Stomach (tissue), 9 donors: ENCODE measurements around the gene PRRX2. TPM values are rescaled to one million over a fixed set of nuclear protein-coding genes. Genes with fewer than 3 reads are reported as not detected.

Experiments used
- DNase-seq, 2 donors: peaks; one replicate each; pipeline versions ENCODE4 v3.0.0 to v3.0.0-alpha.2; 2013 to 2019
- H3K27ac ChIP-seq, 5 donors: fragments of 200-600 bp in 4 of 5; sonication (generic) in 4 of 5; one replicate each; pipeline ENCODE4 v1.5.1; 2013 to 2019; ENCODE audit warnings: mild to moderate bottlenecking in 1 of 5, moderate library complexity in 1 of 5
- H3K27me3 ChIP-seq, 3 donors: fragments of 200-600 bp; sonication (generic); one replicate each; pipeline ENCODE4 v1.5.1; 2017 to 2019; ENCODE audit warnings: mixed run types in 1 of 3
- H3K36me3 ChIP-seq, 4 donors: fragments of 200-600 bp; sonication (generic); 1 replicate in 3 of 4; 2 replicates in 1 of 4; pipeline ENCODE4 v1.5.1; 2016 to 2019
- H3K4me1 ChIP-seq, 4 donors: fragments of 200-600 bp; sonication (generic); one replicate each; pipeline ENCODE4 v1.5.1; 2016 to 2019
- H3K4me3 ChIP-seq, 4 donors: fragments of 200-600 bp; sonication (generic) in 3 of 4; one replicate each; pipeline ENCODE4 v1.5.1; 2016 to 2019; ENCODE audit warnings: mild to moderate bottlenecking in 1 of 4
- H3K9me3 ChIP-seq, 4 donors: fragments of 200-600 bp; sonication (generic); one replicate each; pipeline ENCODE4 v1.5.1; 2016 to 2019
- EP300 ChIP-seq: sonication (generic); formaldehyde crosslinking; IDR thresholded peaks from one replicate; pipeline ENCODE4 v1.6.1; 2017; ENCODE audit warnings: antibody characterized with exemption
- POLR2A ChIP-seq, 4 donors: fragments of 450-650 bp; IDR thresholded peaks; one replicate each; pipeline ENCODE4 v1.6.1; 2016; ENCODE audit warnings: antibody characterized with exemption in 4 of 4, control low read depth in 2 of 4, mild to moderate bottlenecking in 1 of 4, moderate library complexity in 1 of 4
- POLR2AphosphoS5 ChIP-seq, 3 donors: sonication (generic); formaldehyde crosslinking; IDR thresholded peaks; one replicate each; pipeline ENCODE4 v1.6.1; 2016; ENCODE audit warnings: antibody characterized with exemption in 3 of 3
- WGBS, 5 donors: extraction: QIAGEN DNeasy Blood & Tissue Kit in 3 of 5; methylation state at CpG; one replicate each; pipeline versions ENCODE4 v1.1.5 to v1.1.7; 2013 to 2018; 5-methylcytosine and 5-hydroxymethylcytosine counted together
- intact Hi-C: fragments of 100-400 bp; cut with DNase I; formaldehyde crosslinking; loops from one replicate; pipeline ENCODE4 v1.15.1; 2023; ENCODE audit warnings: low total_unique reads
- polyA plus RNA-seq, 3 donors: library from polyadenylated mRNA; stranded (reverse); fragments of 200-250 nt; gene quantifications; one replicate each; pipeline ENCODE4 v1.2.3, GENCODE V29; 2013
- total RNA-seq, 5 donors: library from RNA; depleted of rRNA; stranded (reverse); fragments of >200 nt; gene quantifications; one replicate each; pipeline versions ENCODE4 v1.1.0 to v1.2.3, GENCODE V29; 2014 to 2016
- TF ChIP-seq, protein P1 (sequence below), 7 experiments: fragments of 450-650 bp in 4 of 7; fragments of 200-600 bp in 3 of 7; sonication (generic) in 3 of 7; IDR thresholded peaks; one replicate each; pipeline ENCODE4 v1.5.1; 2016 to 2019; ENCODE audit warnings: antibody characterized with exemption in 7 of 7, control low read depth in 2 of 7, mild to moderate bottlenecking in 1 of 7
- donor health status: healthy with polysubstance abuse.
- donor health status: Bipolar disorder and iron deficiency.
- donor health status: healthy.

The PRRX2 gene
- total and polyA plus RNA-seq, 8 donors = 0.87 to 8.4 (median 3.0) TPM; not detected in 2

DNA sequence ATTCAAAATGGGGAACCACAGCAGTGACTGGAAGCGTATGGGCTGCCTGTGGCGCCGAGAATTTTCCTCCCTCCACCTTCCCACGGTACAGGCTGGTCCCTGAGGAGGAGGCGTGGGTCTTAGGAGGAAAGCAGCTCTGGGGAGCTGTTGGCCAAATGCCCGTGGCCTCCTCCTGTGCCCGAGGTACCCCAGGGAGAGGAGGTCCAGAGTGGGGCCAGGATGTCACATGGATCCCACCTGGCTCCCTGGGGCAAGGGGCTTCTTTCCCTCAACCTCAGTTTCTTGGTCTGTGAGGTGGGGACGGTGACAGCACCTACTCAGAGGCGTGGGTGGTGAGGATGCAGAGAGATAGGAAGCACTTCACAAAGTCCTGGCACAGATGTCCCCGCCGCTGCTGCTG, 16.5 kb downstream of the PRRX2 start:
- Histone ChIP-seq H3K9me3 (no peaks in the 10 kb centered on the region), H3K36me3 (no peaks in the 10 kb centered on the region), H3K4me3 (no peak overlapping the region), H3K27me3 (peaks cover 0 to 53% (median 0%) of the 10 kb centered on the region in 3 donors), H3K27ac (no peak overlapping the region), H3K4me1 (no peaks in the 10 kb centered on the region)
- TF ChIP-seq, protein P1, sequence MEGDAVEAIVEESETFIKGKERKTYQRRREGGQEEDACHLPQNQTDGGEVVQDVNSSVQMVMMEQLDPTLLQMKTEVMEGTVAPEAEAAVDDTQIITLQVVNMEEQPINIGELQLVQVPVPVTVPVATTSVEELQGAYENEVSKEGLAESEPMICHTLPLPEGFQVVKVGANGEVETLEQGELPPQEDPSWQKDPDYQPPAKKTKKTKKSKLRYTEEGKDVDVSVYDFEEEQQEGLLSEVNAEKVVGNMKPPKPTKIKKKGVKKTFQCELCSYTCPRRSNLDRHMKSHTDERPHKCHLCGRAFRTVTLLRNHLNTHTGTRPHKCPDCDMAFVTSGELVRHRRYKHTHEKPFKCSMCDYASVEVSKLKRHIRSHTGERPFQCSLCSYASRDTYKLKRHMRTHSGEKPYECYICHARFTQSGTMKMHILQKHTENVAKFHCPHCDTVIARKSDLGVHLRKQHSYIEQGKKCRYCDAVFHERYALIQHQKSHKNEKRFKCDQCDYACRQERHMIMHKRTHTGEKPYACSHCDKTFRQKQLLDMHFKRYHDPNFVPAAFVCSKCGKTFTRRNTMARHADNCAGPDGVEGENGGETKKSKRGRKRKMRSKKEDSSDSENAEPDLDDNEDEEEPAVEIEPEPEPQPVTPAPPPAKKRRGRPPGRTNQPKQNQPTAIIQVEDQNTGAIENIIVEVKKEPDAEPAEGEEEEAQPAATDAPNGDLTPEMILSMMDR (IDR thresholded peaks at IDR 0.05) = no peak
- TF ChIP-seq EP300 (no peak), POLR2A (IDR thresholded peaks at IDR 0.05) (no peak), POLR2AphosphoS5 (IDR thresholded peaks at IDR 0.05) (no peak)
- WGBS, 5 donors = 67 to 80% (median 71%) methylated on average over 9 to 11 of the region's 11 CpGs
- DNase-seq = no peak
- intact Hi-C loops = no loop called here

DNA sequence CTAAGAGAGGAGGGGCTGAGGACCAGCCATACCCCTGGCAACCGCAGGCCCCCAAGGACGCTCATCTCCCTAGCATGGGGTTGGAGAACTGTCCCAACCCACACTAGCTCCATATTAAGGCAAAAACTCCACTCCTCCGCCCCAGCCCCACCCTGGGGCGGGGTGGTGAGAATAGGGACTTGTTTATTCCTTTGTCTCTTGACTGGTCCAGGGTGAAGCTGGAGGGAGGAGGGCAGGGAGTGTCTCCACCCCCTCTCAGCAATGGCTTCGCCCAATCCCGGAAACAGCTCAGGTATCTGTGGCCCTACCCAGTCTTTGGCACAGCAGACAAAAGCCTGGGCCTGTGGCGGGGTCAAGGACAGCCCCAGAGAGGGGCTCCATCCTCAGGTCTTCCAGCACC, 16.9 kb downstream of the PRRX2 start:
- TF ChIP-seq, protein P1 (IDR thresholded peaks at IDR 0.05) = no peak
- TF ChIP-seq EP300 (no peak), POLR2A (IDR thresholded peaks at IDR 0.05) (no peak), POLR2AphosphoS5 (IDR thresholded peaks at IDR 0.05) (no peak)
- DNase-seq = no peak
- Histone ChIP-seq H3K4me3 (no peak overlapping the region), H3K36me3 (no peaks in the 10 kb centered on the region), H3K27ac (no peak overlapping the region), H3K4me1 (no peaks in the 10 kb centered on the region), H3K27me3 (peaks cover 0 to 48% (median 0%) of the 10 kb centered on the region in 3 donors), H3K9me3 (no peaks in the 10 kb centered on the region)
- intact Hi-C loops = no loop called here
- WGBS, 5 donors = 51 to 75% (median 62%) methylated on average over 3 to 7 of the region's 7 CpGs

DNA sequence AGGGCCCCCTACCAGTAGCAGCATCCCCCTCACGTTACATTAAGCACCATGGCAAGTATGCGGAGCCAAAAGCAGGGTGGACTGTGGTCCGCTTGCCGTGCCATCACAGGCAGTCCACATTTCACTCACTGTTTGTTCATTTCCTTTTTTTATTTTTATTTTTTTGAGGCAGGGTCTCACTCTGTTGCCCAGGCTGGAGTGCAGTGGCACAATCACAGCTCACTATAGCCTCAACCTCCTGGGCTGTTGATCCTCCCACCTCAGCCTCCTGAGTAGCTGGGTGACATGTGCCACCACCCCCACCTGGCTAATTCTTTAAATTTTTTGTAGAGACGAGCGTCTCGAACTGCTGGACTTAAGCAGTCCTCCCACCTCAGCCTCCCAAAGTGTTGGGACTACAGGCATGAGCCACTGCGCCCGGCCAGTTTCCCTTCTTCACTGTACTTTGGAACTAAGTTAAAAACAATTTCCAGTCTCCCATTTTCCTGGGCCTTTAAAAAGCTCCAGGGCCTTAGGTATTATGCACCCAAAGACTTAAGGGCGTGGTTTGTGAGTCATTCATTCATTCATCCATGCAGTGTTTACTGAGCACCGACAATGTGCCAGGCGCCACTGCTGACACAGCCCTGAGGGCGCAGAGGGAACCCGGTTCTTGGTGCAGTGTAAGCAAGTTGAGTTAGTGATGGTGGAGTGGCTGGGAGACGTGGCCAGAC, 19.9 kb downstream of the PRRX2 start:
- TF ChIP-seq, protein P1 (IDR thresholded peaks at IDR 0.05) = no peak
- TF ChIP-seq POLR2AphosphoS5 (IDR thresholded peaks at IDR 0.05) (no peak), EP300 (no peak), POLR2A (IDR thresholded peaks at IDR 0.05) (no peak)
- Histone ChIP-seq H3K27ac (no peak overlapping the region), H3K9me3 (no peaks in the 10 kb centered on the region), H3K27me3 (peaks cover 0 to 31% (median 0%) of the 10 kb centered on the region in 3 donors), H3K4me1 (no peaks in the 10 kb centered on the region), H3K4me3 (no peak overlapping the region), H3K36me3 (no peaks in the 10 kb centered on the region)
- WGBS, 5 donors = 67 to 75% (median 68%) methylated on average over 15 of the region's 15 CpGs
- no peak for DNase-seq
- intact Hi-C loops = no loop called here

DNA sequence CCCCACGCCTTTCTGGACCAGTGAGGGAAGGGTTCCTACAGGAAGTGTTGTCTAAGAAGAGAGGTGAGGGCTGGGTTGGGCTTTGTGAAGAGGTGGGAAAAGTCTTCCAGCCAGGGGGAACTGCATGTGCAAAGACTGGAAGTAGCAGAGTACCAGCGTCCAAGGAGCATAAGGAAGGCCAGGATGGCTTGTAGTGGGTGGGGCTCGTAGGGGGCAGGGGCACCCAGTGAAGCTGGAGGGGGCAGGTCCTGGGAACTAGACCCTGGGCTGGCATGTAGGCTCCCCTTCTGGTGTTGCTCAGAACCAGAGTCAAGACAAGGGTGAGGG, 20.4 kb downstream of the PRRX2 start:
- no peaks in the 10 kb centered on the region for H3K9me3 ChIP-seq
- intact Hi-C loops = no loop called here
- no peak overlapping the region for H3K27ac ChIP-seq
- H3K4me3 ChIP-seq = no peak overlapping the region
- H3K36me3 ChIP-seq = no peaks in the 10 kb centered on the region
- WGBS, 5 donors = 44 to 75% (median 61%) methylated on average over 3 of the region's 3 CpGs
- TF ChIP-seq EP300 (no peak), POLR2A (IDR thresholded peaks at IDR 0.05) (no peak), POLR2AphosphoS5 (IDR thresholded peaks at IDR 0.05) (no peak)
- TF ChIP-seq, protein P1 (IDR thresholded peaks at IDR 0.05) = no peak
- no peak for DNase-seq
- peaks cover 0 to 26% (median 0%) of the 10 kb centered on the region in 3 donors for H3K27me3 ChIP-seq
- H3K4me1 ChIP-seq = no peaks in the 10 kb centered on the region
